Measurements from ENCODE around the gene CCT8.
"Not testable (repeated sequence)": the region's sequence is repeated elsewhere in the genome, so short reads cannot be mapped to it uniquely, and the experiment has no call there.

CCT8 gene

GRCh38 chr21:29017639-29018237 is 55.7 kb downstream of the CCT8 start:
- no peak for DNase-seq

- DNase-seq = not testable (repeated sequence)
Observed at GRCh38 chr21:29011236-29011635, 62.2 kb downstream of the CCT8 start.

GRCh38 chr21:29008367-29008766 is 65.1 kb downstream of the CCT8 start:
- DNase-seq = no peak

GRCh38 chr21:29007810-29008209 is 65.6 kb downstream of the CCT8 start:
- no peak for DNase-seq

GRCh38 chr21:29007135-29007534 is 66.3 kb downstream of the CCT8 start:
- DNase-seq = no peak
